GM18861 (cell line): ENCODE results near the gene STYK1.

Experiments
- ATAC-seq: cut with Tn5 transposase; IDR thresholded peaks from one replicate; pipeline ENCODE4 v1.9.1; 2021; ENCODE audit not compliant: unreplicated experiment

The STYK1 gene, protein sequence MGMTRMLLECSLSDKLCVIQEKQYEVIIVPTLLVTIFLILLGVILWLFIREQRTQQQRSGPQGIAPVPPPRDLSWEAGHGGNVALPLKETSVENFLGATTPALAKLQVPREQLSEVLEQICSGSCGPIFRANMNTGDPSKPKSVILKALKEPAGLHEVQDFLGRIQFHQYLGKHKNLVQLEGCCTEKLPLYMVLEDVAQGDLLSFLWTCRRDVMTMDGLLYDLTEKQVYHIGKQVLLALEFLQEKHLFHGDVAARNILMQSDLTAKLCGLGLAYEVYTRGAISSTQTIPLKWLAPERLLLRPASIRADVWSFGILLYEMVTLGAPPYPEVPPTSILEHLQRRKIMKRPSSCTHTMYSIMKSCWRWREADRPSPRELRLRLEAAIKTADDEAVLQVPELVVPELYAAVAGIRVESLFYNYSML

DNA sequence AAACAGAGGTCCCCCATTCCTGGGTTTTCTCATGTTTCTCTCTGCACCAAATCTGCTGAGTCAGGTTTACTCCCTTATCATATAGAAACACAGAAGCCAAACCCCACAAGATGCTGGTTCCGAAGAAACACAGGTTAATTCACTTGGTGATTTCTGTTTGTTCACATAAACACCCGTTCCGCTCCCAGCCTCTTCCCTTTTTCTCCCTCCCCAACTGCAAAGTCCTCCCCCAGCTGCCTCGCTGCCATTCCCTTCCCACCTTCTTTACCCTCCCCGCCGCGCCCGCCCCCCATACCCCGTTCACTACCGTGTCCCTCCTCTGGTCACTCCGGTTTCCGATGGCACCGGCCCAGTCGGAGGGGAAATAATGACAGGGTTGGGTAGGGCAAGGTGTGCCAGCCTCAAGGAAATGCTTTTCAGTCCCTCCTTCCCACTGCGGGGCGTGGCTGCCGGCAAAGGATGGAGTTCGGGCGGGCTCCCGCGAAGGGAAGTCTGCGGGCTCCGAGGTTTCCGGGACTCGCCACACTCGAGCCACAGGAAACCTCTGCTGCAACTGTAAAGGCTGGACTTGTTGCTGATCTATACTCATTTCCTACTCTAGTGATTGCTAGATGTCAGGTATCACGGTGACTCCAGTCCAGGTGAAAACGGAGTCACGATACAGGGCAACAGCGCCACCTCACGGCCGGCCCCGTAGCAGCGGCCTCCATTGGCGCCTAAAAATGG, at the start of gene STYK1:
Gene STYK1, minus strand, starts transcription at position 394 of the 726 bp plus-strand sequence. CDS start 39,434 bp downstream, outside the sequence.
- peak; percentile 67 for ATAC-seq

DNA sequence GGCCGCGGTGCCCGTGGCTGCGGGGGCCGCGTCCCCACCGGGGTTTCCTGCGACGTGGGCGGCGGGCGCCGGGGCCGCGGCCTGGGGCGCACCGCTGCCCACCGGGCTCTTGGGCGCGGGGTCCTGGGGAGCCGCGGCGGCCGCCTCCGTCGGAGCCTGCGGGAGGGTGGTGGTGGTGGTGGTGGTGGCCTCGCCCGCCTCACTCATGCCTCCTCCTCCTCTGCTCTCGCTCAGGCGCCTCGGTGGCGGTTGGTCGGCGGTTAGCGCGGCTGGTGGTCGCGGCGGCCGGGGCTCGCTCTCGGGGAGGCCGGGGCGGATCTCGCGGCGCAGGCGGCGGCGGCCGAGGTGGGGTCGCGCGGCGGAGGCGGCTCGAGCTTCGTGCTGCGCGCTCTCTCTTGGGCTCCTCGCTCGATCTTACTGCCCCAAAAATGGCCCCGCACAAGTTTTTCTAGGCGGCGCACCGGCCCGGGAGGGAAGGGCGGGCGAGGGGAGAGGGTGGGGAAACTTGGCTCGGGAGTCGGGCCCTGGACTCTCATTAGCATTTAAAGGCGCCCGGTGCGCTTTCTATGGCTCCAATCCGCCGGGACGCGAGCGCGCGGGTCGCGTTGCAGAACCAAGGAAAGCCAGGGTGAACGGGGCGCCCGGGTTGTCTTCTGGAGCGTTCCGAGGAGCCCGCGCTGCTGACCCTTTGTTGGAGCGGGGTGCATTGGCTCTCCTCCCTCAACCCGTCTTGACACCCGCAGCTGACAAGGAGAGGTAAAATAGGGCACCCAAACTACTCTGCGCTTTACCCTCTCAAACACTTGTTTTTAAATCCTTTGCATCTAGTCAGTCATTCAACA, 49.3 kb upstream of the STYK1 start, which contains the start of gene YBX3:
Gene YBX3, minus strand, starts transcription at position 419 of the 842 bp plus-strand sequence. Its CDS starts 212 bp downstream, at position 207.
- peak; percentile 29 for ATAC-seq

DNA sequence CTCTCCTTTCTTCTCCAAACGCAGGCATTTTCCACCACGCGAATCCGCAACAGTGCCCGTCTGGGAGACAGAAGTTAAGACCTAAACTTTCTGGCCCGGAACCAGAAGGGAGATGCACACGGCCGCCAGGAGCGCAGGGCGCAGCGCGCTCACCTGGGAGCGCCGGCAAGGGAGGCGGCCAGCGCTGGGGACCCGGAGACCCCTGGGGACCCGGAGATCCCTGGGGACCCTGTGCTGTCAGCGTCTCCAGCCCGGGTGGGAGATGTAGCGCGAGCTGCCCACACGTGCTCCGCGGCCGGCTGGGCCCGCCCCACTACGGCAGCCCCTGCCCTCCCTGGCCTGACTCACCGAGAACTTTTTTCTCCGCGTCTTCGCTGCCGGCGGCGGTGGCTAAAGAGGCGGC, 48.7 kb upstream of the STYK1 start:
- ATAC-seq = peak; percentile 45

DNA sequence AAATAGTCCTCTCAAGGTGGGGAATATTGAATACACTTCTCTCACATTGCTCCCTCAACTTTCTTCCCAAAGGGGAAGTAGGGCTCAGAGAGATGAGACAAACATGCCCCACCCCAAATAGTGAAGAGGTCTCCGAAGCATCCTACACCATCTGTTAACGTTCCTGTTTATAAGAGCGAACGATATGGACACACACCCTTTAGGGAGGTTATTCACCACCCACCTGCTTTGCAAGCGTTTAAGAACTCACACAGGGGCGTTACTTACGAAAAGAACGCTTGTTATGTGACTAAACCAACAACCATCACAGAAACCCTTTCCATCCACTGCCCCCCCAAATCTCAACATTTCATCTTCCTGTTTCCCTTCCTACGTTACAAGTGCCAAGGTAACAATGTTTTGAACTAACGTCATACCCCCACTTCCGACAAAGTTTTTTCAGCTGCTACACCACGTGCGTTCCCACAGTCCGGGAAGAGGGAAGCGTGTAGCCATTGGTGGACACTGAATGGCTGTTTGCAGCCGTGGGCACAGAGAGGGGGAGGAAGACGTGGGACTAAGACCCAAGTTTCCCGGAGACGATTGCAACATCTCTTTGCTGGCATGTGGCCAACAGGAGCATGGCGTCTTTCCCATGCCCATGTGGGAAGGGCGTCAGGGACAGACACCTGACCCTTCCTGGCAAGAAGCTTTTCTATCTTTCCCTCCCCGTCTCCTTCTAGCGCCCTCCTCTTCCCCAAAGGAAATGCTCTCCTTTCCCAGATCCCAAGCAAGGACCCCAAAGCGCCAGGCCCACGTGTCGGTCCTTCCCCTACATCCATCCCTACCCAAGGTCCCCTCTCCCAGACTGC, 48.0 kb upstream of the STYK1 start:
- ATAC-seq = peak; percentile 30

DNA sequence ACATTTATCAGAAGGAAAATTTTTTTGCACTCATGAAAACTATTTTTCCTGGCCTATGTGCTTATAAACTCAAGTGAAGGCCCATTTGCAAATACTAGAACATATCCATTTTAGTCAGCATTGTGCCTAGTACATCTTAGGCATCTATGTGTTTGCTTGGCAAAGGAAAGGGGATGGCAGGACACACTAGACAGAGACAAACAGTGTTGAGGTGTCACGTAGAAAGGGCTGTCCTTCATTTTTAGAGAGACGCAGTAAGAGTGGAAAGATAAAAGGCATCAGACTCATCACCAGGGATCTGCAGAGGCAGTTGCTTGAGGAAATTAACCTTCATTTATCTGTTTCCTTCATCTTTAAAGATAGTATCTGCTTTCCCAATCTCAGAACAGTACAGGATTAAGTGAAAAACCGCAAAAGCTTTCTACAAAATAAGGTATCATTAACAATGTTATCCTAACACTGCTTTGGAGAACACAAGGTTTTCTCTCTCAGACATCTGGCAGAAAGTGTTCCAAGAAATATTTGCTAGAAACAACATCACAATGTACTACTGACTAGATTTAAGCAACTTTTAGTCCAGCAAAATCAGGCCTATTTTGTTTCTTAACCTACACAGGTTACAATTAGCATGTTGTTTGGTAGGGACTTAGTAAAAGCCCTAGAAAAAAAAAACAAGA, 47.3 kb upstream of the STYK1 start:
- no peak for ATAC-seq

DNA sequence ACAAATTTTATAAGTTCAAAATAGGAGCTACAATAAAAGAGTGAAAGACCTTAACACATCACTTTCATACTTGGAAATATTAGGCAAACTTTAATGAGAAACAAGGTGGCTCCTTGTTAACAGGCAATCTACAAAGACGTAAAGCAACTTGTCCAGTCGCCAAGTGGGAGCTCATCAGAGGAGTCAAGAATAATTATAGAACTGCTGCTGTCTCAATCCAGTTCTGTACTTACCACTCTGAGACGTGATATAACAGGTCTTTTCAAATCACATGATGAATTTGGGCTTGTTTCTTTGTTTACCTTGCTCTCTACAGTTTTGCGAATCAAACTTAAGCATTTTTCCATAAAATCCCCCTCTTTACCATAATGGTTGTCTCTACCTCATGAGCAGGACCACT, 45.6 kb upstream of the STYK1 start:
- ATAC-seq = no peak

DNA sequence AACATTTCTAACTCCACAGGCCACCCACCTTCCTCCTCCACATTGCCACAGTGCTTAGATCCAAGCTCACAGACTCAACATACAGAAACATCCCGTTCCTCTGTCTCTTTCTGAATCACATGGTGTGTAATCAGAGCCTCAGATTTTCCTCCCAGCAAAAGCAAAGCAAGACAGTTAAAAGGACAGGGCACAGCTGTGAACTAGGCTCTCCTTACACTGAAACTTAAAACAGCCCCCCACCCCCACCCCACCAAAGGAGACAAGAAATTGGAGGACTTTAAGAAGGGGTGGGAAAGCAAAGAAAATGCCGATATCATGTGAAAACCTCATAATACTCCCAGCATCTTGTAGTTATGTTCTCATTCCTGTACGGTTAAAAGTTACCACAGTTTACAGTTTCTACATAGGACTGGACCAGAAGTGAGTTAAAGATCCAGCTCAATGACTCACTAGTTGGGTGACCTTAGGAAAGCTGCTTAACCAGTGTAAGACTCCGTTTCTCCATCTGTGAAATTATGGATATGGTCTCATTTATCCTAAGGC, 44.5 kb upstream of the STYK1 start:
- no peak for ATAC-seq

DNA sequence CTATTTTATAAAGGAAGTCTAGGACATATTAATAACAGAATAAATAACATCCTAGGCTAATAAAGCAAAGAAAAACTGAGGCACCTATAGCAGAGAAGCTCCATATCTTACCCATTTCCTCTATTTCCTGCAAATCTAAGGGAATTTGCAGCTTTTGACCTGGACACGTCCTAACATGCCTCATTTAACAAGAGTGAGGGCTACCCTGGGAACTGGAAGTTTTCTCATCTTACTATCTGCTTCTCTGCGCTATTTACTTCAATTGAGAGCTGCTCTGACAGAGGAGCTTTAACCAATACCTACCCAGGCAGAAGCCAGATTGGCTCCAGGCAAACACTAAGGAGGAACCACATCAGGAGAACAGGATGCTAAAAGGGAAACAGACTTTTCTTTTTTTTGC, 43.6 kb upstream of the STYK1 start:
- no peak for ATAC-seq

DNA sequence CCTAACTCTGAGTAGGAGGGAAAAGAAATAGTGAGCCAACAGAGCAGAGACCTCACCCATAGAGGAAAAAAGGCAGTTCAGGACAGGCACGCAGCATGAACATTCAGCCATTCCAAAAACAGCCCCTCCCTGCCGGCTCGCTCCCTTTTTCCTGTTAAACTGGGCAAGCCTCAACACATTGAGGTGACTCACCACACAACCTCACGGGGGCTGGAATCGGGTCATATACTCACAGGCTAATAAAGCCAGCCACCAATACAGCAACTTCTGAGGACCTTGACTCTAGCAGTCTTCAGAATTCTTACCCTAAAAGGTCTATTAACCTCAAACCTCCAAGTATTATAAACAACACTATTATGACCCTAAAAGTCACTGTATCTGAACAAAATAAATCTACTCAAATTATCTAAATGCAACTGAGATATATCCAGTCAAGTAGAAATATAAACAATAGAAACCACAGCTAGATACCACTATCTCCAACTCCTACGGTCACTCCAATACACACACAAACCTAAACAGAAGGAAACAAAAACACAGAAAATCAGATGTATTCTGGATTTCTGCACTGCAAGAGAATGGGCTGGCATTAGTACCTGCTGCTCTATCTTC, 43.0 kb upstream of the STYK1 start:
- no peak for ATAC-seq

DNA sequence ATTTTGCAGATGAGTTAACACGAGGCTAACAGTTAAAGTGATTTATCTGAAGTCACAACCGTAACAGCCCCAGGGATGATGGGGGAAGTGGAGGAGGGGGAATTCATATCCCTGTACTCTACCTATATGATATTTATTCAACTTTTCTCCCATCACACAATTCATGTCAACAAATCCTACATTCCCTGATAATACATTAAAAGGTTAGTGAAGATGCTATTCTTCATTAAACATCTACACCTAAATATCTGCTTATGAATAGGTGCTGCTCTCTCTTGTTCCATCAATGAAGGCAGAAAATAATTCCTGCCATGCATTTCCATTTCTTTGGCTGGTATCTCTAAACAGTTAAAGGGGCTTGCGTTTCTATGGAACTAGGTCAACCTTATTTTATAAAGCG, 42.4 kb upstream of the STYK1 start:
- no peak for ATAC-seq

DNA sequence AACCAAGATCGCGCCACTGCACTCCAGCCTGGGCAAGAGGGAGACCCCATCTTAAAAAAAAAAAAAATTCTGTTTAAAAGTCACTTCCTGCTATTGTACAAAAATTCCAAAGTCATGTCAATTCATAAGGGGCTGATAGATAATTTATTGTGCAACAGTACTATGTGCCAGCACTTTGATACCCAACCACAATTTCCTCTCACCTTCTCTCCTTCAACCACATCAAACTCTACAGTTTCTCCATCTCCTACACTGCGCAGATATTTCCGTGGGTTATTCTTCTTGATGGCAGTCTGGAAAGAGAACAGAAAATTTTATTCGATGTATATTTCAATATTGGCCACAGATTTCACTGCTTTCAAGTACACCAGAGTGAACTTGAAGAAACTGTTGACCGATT, 41.6 kb upstream of the STYK1 start:
- no peak for ATAC-seq

DNA sequence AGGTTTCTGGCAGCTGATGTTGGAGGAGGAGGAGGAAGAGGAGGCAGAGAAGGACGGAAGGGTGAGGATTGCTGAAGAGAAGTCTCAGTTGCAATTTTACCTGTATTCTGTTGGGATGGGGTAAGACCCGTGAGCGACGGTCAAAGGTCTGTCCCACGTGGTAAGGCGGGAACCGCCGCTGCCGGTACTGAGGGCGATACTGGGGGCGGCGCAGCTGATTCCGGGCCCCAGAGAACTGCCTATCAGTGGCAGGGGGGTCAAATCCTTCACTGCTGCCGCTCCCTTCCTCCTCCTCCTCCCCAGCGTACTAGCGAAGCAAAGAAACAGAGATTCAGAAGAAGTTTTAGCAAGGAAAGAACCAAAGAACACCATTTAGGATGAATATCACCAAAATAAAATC, 36.0 kb upstream of the STYK1 start:
- no peak for ATAC-seq

DNA sequence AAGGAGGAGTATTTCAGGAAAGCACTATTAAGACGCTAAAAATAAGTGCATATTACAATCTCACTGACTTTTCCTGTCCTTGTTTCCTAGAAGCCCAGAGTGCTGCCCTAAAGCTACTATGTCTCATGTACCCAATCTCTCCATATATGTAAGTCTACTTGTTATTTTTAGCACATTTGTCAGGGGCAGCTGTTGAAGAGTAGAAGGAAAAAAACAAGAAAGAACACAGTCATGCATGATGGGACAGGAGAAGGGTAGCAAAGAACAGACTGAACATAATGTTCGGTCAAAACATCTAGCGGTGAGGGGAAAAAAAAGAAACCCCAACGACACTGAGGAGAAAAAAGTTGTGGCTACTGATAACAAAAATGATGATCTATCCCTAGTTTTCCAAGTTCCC, 35.0 kb upstream of the STYK1 start:
- no peak for ATAC-seq

DNA sequence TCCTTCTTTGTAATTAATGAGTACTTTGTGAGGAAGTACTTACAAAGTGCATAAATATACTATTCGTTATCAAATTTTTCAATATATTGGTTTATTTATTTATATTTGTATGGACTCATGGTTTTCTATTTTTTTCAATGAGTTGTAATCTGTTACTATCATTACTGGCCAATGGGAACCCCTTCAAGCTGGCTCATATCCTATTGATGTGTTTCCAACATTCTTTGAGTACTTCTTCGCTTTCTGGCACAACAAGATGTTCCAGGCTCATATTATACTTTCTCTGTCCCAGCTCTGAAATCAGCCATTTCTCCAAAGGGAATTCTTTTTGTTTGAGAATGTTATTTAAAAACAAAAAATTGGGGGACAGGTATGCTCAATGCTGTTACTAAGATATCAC, 31.8 kb upstream of the STYK1 start:
- ATAC-seq = no peak

DNA sequence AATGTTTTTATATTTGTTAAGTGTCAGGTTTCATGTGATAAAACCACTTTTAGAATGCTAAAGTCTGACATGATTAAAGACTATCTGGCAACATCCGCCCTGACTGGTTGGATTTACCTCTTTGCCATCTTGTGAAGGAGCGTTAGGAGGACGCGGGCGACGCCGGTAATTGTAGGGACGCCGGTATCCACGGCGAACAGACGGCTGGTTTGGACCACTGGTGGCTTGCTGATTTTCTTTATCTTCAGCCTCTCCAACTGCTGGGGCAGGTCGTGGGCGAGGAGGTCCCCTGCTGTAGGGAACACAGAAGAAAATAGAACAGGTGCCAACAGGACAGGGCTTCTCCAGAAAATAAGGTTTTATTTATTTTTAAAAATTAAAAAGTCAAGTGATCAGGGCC, 28.0 kb upstream of the STYK1 start:
- ATAC-seq = no peak

DNA sequence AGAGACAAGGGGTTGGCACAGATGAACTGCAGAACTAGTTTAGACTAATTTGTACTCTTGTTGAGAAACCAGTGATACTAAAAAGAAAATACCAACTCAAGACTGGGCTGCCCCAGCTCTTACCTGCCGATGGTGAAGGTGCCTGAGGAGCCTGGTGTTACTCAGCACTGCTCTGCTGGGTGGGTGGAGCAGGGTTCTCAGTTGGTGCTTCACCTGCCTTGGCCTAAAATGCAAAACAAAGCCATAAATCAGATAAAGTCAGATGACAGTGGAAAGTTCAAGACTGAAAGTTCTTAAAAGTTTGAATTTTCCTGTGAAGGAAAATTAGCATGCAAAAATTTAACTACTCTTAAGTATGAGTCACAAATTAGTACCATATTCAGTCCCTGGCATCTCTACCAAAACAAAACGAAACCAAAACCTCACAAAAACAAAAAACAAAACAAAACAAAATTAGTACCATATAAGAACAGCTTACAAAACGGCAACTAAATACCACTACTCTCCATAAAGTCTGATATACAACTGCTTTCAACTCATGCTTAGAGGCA, 27.4 kb upstream of the STYK1 start:
- peak; percentile 65 for ATAC-seq

DNA sequence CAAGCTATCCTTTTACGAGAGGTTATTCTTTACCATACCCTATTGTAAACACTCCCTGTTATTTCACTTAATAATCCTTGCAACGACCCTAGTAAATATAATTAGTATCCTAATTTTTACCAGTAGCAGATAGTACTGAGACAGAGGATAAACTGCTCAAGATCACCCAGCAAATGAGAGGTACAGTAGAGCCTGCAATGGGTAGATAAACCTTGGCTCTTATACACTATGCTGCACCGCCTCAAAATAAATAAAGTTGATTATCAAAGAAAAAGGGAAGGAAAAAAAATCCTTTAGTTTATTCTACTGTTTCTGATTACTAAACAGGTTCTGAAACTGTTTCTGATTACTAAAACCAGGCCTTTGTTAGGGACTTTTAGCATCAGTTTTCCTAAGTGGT, 26.7 kb upstream of the STYK1 start:
- no peak for ATAC-seq

DNA sequence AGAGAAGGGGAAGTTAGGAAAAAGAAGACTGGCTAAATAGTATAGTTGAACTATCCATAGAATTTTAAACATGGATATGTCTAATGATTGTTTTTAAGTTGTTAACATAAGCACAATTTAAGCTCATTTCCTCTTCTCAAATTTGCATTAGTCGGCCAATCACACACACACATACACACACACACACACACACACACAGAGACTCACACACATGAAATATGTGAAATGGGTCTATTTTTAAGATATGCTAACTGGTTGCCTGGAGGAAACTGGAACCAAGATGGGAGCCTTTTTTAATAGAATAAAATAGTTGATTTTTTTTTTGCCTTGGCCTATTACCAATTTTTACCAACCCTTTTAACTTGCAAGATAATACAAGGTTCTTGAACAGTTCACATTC, 24.0 kb upstream of the STYK1 start:
- ATAC-seq = no peak

DNA sequence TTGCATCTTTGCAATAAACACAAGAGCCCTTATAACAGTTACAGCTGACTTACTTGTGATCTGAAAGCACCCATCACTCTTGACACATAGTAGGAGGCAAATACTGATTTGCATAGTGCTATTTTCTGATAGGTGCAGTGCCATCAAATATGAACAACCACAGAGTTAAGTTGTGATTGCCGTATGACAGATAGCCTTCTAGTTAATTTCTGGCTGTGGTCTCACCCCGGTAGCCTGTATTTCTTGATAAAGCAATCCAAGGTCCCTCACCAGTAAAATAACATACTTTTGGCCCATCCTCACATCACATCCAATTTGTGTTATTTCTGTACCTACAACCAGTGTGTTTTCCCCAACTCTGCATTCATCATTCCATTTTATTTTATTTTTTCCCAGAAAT, 23.3 kb upstream of the STYK1 start:
- no peak for ATAC-seq
